ENCODE results near the gene KRTAP16-1. TPM values are rescaled to one million over a fixed set of nuclear protein-coding genes. Genes with fewer than 3 reads are reported as not detected.

The KRTAP16-1 gene
- total RNA-seq, 1 experiment from 2014 or later: not detected

DNA sequence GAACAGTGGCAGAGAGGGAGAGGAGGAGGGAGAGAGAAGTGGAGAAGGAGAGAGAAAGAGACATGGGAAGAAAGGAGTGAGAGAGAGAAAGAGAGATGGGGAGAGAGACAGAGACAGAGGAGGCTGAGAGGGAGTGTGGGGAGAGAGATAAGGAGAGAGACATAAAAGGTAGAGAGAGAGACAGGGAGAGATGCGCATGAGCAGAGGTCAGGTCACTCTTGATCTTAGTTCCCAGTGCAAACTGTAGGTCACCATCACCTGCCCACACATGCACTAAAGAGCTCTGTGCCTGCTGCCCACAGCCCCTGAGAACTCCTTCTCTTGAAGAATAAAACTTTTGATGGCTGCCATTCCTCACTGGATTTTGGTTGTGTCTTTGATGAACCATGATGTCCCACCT lies 26.6 kb upstream of the KRTAP16-1 start:
- no peaks in the 10 kb centered on the region for H3K4me1 ChIP-seq (ENCODE audit: insufficient read depth, low read length)
- no peaks in the 10 kb centered on the region for H3K9me3 ChIP-seq (ENCODE audit: low read length)
- TF ChIP-seq CTCF (conservative IDR thresholded peaks at IDR 0.05; ENCODE audit: low read depth, low read length) (no peak), EZH2 (IDR thresholded peaks at IDR 0.05; ENCODE audit: low read length, unreplicated experiment) (no peak), EZH2phosphoT487 (IDR thresholded peaks at IDR 0.05; ENCODE audit: borderline replicate concordance, low read length) (no peak)
- no peak overlapping the region for H3K9ac ChIP-seq (ENCODE audit: low read length)
- POLR2A ChIA-PET (ENCODE audit: unreplicated experiment): no interaction called here
- CTCF ChIA-PET: no interaction called here
- no peaks in the 10 kb centered on the region for H3K79me2 ChIP-seq (ENCODE audit: low read length)
- H3K4me3 ChIP-seq (ENCODE audit: low read length): no peak overlapping the region
- DNase-seq (no peak), ATAC-seq (no peak)
- no peak overlapping the region for H3K27ac ChIP-seq (ENCODE audit: low read length)
- H3F3A ChIP-seq (ENCODE audit: low read length, unreplicated experiment): no peaks in the 10 kb centered on the region
- no peak overlapping the region for H3K4me2 ChIP-seq (ENCODE audit: low read length)
- H3K27me3 ChIP-seq (ENCODE audit: low read length): no peaks in the 10 kb centered on the region
- no peaks in the 10 kb centered on the region for H3K9me2 ChIP-seq (replicated peaks; ENCODE audit: low read length)
- intact Hi-C loops (cut with micrococcal nuclease): no loop called here
- no peak overlapping the region for H2AFZ ChIP-seq (ENCODE audit: low read length)
- H3K36me3 ChIP-seq (ENCODE audit: low read depth, low read length): no peaks in the 10 kb centered on the region
- BruUV-seq (replicated peaks): no TSS peak
- no peaks in the 10 kb centered on the region for H4K20me1 ChIP-seq (ENCODE audit: low read length)

GRCh38 chr17:41334385-41335305 lies 25.5 kb upstream of the KRTAP16-1 start:
- no peak for TF ChIP-seq CTCF (conservative IDR thresholded peaks at IDR 0.05; ENCODE audit: low read depth, low read length)
- TF ChIP-seq EZH2 (IDR thresholded peaks at IDR 0.05; ENCODE audit: low read length, unreplicated experiment): no peak
- TF ChIP-seq EZH2phosphoT487 (IDR thresholded peaks at IDR 0.05; ENCODE audit: borderline replicate concordance, low read length): no peak
- Histone ChIP-seq H3K4me2 (ENCODE audit: low read length) (no peak overlapping the region), H3K4me3 (ENCODE audit: low read length) (no peak overlapping the region), H3K4me1 (ENCODE audit: insufficient read depth, low read length) (no peaks in the 10 kb centered on the region), H3K9ac (ENCODE audit: low read length) (no peak overlapping the region), H3K9me2 (replicated peaks; ENCODE audit: low read length) (no peaks in the 10 kb centered on the region), H3K79me2 (ENCODE audit: low read length) (no peaks in the 10 kb centered on the region), H3F3A (ENCODE audit: low read length, unreplicated experiment) (no peaks in the 10 kb centered on the region), H3K27ac (ENCODE audit: low read length) (no peak overlapping the region), H4K20me1 (ENCODE audit: low read length) (no peaks in the 10 kb centered on the region), H2AFZ (ENCODE audit: low read length) (no peak overlapping the region), H3K9me3 (ENCODE audit: low read length) (no peaks in the 10 kb centered on the region), H3K36me3 (ENCODE audit: low read depth, low read length) (no peaks in the 10 kb centered on the region), H3K27me3 (ENCODE audit: low read length) (no peaks in the 10 kb centered on the region)
- no peak for DNase-seq
- ChIA-PET POLR2A (ENCODE audit: unreplicated experiment) (no interaction called here), CTCF (no interaction called here)
- BruUV-seq (replicated peaks): no TSS peak
- no peak for ATAC-seq
- intact Hi-C loops (cut with micrococcal nuclease): no loop called here

GRCh38 chr17:41333836-41334235 lies 24.7 kb upstream of the KRTAP16-1 start:
- no peak overlapping the region for H3K4me3 ChIP-seq (ENCODE audit: low read length)
- H3K27me3 ChIP-seq (ENCODE audit: low read length): no peaks in the 10 kb centered on the region
- DNase-seq: no peak
- H3K4me2 ChIP-seq (ENCODE audit: low read length): no peak overlapping the region
- no peaks in the 10 kb centered on the region for H3K4me1 ChIP-seq (ENCODE audit: insufficient read depth, low read length)
- H2AFZ ChIP-seq (ENCODE audit: low read length): no peak overlapping the region
- no peak overlapping the region for H3K9ac ChIP-seq (ENCODE audit: low read length)
- H3K9me2 ChIP-seq (replicated peaks; ENCODE audit: low read length): no peaks in the 10 kb centered on the region
- ChIA-PET CTCF (no interaction called here), POLR2A (ENCODE audit: unreplicated experiment) (no interaction called here)
- H4K20me1 ChIP-seq (ENCODE audit: low read length): no peaks in the 10 kb centered on the region
- no peaks in the 10 kb centered on the region for H3K79me2 ChIP-seq (ENCODE audit: low read length)
- no peaks in the 10 kb centered on the region for H3F3A ChIP-seq (ENCODE audit: low read length, unreplicated experiment)
- BruUV-seq (replicated peaks): no TSS peak
- TF ChIP-seq EZH2 (IDR thresholded peaks at IDR 0.05; ENCODE audit: low read length, unreplicated experiment) (no peak), EZH2phosphoT487 (IDR thresholded peaks at IDR 0.05; ENCODE audit: borderline replicate concordance, low read length) (no peak)
- H3K27ac ChIP-seq (ENCODE audit: low read length): no peak overlapping the region
- intact Hi-C loops (cut with micrococcal nuclease): no loop called here
- ATAC-seq: no peak
- H3K36me3 ChIP-seq (ENCODE audit: low read depth, low read length): no peaks in the 10 kb centered on the region
- no peaks in the 10 kb centered on the region for H3K9me3 ChIP-seq (ENCODE audit: low read length)
